Nephron progenitor cell (in vitro differentiated cells): ENCODE data around the gene VSTM2L.

ENCODE experiments used
- DNase-seq: peaks from one replicate; pipeline ENCODE4 v3.0.0; 2021
- H3K27ac Mint-ChIP-seq: 2 replicates; pipeline ENCODE4 v1.8.0; 2021; ENCODE audit warnings: mild to moderate bottlenecking, moderate library complexity, mixed read lengths
- H3K27me3 Mint-ChIP-seq: 2 replicates; pipeline ENCODE4 v1.8.0; 2021; ENCODE audit warnings: mild to moderate bottlenecking, low read depth, mixed read lengths; ENCODE audit not compliant: poor library complexity
- H3K36me3 Mint-ChIP-seq: 2 replicates; pipeline ENCODE4 v1.8.0; 2021; ENCODE audit warnings: low read depth, mixed read lengths
- H3K4me1 Mint-ChIP-seq: 2 replicates; pipeline ENCODE4 v1.8.0; 2021; ENCODE audit warnings: mixed read lengths
- H3K4me3 Mint-ChIP-seq: 2 replicates; pipeline ENCODE4 v1.8.0; 2021; ENCODE audit warnings: mild to moderate bottlenecking, moderate library complexity, mixed read lengths
- H3K9me3 Mint-ChIP-seq: 2 replicates; pipeline ENCODE4 v1.8.0; 2021; ENCODE audit warnings: mild to moderate bottlenecking, moderate library complexity, mixed read lengths
- CTCF ChIP-seq: fragments of 200-600 bp; sonication (generic); IDR thresholded peaks from 2 replicates; pipeline ENCODE4 v1.5.0; 2021; ENCODE audit warnings: antibody characterized with exemption

VSTM2L gene

DNA sequence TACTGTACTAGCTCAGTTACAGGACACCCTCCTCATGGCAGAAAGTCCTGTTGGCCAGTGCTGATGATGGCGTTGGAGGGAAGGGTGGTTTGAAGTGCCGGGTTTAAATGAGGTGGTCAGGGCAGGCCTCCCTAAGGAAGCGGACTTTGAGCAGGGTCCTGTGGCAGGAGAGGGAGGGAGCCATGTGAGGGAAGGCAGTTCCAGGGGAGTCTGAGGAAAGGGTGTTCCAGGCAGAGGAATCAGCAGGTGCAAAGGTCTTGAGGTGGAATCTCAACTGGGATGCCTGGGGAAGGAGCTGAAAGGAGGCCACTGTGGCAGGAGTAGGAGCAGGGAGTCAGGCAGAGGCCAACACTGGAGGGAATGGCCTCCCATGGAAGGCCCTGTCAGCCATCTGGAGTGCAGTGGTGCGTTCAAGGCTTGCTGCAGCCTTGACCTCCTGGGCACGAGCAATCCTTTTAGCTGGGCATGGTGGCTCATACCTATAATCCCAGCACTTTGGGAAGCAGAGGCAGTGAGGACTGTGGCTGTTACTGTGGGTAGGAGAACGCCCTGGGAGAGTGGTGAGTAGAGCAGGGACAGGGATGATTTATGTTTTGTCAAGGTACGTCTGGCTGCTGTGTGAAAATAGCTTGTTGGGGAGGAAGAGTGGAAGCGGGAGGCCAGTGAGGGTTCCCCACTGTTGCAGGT lies 26.2 kb downstream of the VSTM2L start:
- Mint-ChIP-seq H3K4me1 (peaks cover 47% of the 10 kb centered on the region), H3K9me3 (no peaks in the 10 kb centered on the region), H3K27me3 (peaks cover 11% of the 10 kb centered on the region), H3K36me3 (no peaks in the 10 kb centered on the region), H3K27ac (no peak overlapping the region), H3K4me3 (no peak overlapping the region)
- DNase-seq, result no peak
- TF ChIP-seq CTCF, result no peak

- H3K4me3 Mint-ChIP-seq, result no peak overlapping the region
- no peaks in the 10 kb centered on the region for H3K36me3 Mint-ChIP-seq
- no peak for TF ChIP-seq CTCF
- H3K9me3 Mint-ChIP-seq, result no peaks in the 10 kb centered on the region
- H3K27me3 Mint-ChIP-seq, result peaks cover 11% of the 10 kb centered on the region
- H3K4me1 Mint-ChIP-seq, result peaks cover 47% of the 10 kb centered on the region
- peak overlapping the region; percentile 11 for H3K27ac Mint-ChIP-seq
- DNase-seq, result no peak
Measured at GRCh38 chr20:37929683-37930014, 26.7 kb downstream of the VSTM2L start.

DNA sequence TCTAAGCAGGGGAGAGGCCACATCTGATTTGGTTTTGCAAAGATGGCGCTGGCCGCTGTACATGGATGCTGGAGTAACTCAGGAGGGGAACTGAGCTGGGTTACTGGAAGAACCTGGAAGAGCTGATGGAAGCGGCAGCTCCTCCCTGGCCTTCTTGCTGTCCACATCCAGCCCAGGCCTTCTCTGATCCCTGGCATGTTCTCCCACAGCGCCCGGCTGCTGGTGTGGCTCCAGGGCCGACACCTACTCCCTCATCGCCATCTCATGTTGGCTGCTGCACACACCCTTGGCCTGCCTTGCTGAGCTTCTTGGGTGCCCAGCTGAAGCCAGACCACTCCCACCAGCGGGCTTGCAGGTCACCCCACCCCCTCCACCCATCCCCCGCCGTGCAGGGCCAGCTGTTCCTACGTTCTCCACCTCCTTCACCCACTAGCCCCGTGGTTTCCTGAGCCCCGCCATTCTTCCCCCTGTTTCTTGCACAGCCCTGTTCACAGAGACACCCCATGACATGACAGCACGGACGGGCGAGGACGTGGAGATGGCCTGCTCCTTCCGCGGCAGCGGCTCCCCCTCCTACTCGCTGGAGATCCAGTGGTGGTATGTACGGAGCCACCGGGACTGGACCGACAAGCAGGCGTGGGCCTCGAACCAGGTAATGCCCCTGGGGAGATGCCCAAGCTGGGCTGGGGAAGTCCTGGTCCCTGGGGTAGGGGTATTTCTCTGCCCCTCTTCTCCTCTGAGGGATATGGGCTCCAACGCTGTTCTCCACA lies 28.4 kb downstream of the VSTM2L start:
- no peak for TF ChIP-seq CTCF
- H3K9me3 Mint-ChIP-seq, result no peaks in the 10 kb centered on the region
- H3K36me3 Mint-ChIP-seq, result no peaks in the 10 kb centered on the region
- H3K27me3 Mint-ChIP-seq, result peaks cover 12% of the 10 kb centered on the region
- H3K4me1 Mint-ChIP-seq, result peaks cover 52% of the 10 kb centered on the region
- no peak for DNase-seq
- no peak overlapping the region for H3K4me3 Mint-ChIP-seq
- no peak overlapping the region for H3K27ac Mint-ChIP-seq

GRCh38 chr20:37932074-37932473 lies 29.1 kb downstream of the VSTM2L start:
- H3K4me1 Mint-ChIP-seq, result peaks cover 52% of the 10 kb centered on the region
- no peak overlapping the region for H3K27ac Mint-ChIP-seq
- no peak for DNase-seq
- peaks cover 12% of the 10 kb centered on the region for H3K27me3 Mint-ChIP-seq
- H3K4me3 Mint-ChIP-seq, result no peak overlapping the region
- no peaks in the 10 kb centered on the region for H3K36me3 Mint-ChIP-seq
- H3K9me3 Mint-ChIP-seq, result no peaks in the 10 kb centered on the region
- TF ChIP-seq CTCF, result no peak

GRCh38 chr20:37932919-37933318 lies 30.0 kb downstream of the VSTM2L start:
- Mint-ChIP-seq H3K27me3 (peaks cover 12% of the 10 kb centered on the region), H3K4me1 (peaks cover 58% of the 10 kb centered on the region), H3K27ac (no peak overlapping the region), H3K4me3 (no peak overlapping the region), H3K9me3 (no peaks in the 10 kb centered on the region), H3K36me3 (no peaks in the 10 kb centered on the region)
- no peak for TF ChIP-seq CTCF
- no peak for DNase-seq
